HG03521 (cell line): ENCODE data around the gene TRAPPC1.

ENCODE experiments used
- ATAC-seq: cut with Tn5 transposase; IDR thresholded peaks from one replicate; pipeline ENCODE4 v1.9.1; 2021; ENCODE audit warnings: mild to moderate bottlenecking, moderate library complexity; ENCODE audit not compliant: unreplicated experiment

TRAPPC1 gene

GRCh38 chr17:7881276-7882054 lies 50.3 kb downstream of the TRAPPC1 start:
- ATAC-seq: no peak
